Measurements from ENCODE around the gene EYS.
"Not testable (repeated sequence)": the region's sequence is repeated elsewhere in the genome, so short reads cannot be mapped to it uniquely, and the experiment has no call there.

Gene EYS

DNA sequence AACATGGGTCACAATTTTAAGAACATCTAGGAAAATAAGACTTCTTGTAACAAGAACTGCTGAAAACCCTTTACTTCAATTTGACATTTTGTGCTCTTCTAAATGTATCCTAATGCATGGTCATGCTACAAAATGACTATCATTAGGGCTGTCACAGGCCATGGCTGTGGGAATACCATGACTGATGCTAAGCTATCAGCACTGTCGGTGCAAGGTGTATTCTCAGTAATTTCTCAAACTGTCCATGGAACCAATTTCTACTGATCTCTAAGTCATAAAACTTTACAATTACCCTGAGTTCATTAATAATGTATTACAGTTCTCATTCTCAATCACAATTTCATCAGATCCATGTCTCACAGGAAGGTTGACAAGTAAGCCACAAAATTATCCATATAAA lies 625.3 kb downstream of the EYS start:
- DNase-seq (ENCODE audit: low read depth) = no peak

DNA sequence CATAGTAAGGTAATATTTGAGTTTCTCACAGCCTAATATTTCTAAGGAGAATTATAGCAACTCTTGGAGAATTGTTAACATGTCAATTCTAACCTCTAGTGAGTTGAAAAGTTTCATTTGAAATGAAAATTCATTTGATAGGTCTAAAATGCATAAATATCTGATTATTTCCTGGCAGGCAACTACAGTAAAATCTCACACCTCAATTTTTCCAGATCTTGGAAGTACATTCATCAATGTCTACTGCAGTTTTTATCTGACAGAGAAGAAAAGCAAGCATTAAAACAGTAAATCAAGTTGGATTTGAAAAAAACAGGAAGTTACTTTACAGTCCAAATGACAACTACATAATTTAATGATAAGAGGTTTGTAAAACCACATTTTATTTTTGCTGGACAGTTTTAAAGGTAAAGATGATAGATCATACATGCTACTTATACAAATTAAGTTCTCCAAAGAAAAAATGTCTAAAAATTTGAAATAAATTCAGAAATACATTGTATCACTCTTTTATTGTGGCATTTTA lies 631.3 kb downstream of the EYS start:
- DNase-seq (ENCODE audit: low read depth) = no peak

DNA sequence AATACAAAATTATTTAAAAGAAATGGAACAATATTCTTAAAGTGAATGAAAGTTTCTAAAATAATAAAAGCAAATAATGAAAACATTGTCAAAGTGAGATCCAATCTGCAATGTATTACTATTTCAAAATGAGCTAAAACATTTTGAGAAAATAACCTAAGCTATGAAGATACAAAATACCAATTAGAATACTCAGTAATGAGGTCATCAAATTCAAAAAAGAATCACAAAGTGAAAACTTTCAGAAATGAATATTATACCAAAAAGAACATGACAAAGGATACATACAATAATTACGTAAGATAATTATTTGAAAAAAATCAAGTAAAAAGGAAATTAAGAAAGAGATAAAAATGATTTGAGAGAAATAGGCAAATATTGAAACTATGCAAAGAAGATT lies 634.5 kb downstream of the EYS start:
- DNase-seq (ENCODE audit: low read depth) = no peak

DNA sequence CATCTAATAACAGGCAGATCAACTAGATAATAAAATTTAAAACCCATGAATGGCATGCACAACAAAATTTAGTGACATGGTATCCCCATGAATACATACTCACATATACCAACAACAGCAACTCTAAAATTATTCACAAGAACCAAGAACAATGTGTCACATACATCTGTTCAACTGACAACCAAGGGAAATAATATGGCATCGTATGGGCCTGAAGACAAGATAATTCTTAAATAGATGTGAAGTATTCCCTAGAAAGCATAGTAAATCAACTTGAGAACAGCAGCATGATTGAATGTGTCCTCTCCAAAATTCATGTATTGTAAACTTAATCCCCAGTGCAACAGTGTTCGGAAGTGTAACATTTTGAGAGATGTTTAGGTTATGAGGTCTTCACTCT lies 635.5 kb downstream of the EYS start:
- DNase-seq (ENCODE audit: low read depth) = no peak

DNA sequence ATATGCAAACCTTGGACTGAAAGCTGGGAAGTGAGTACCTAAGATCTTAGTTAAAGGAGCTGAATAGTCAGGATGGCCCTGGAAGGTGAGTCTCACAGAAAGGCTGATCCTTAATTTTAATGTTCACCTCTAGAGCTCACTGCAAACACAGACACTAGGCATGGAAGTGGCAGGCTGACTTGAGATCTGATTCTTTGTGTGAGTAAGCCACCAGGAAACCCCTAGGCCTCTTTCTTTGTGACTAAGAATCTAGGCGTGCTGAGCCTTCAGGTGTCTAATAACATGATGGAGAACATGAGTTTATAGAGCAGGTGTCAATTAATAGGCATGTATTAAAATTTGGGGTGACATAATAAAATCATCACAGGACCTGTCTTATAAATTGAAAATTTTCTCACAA lies 642.2 kb downstream of the EYS start:
- no peak for DNase-seq (ENCODE audit: low read depth)

DNA sequence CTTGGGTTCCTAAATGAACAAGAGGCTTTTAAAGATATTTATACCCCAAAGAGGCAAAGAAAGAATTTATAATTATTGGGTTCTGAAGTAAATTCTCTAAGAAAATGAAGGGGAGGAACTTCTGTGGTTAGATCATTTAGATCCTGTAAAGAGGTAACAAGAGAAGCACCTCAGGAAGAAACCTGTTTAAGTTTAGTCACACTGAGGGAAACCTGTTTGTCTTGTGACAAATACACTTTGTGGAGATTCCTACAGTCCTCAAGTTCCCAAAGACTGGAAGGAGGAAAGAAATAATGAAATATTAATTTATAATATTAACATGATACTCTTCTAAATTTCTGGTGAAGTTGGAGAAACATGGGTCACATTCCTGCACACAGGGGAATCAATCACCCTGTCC lies 647.5 kb downstream of the EYS start:
- no peak for DNase-seq (ENCODE audit: low read depth)

DNA sequence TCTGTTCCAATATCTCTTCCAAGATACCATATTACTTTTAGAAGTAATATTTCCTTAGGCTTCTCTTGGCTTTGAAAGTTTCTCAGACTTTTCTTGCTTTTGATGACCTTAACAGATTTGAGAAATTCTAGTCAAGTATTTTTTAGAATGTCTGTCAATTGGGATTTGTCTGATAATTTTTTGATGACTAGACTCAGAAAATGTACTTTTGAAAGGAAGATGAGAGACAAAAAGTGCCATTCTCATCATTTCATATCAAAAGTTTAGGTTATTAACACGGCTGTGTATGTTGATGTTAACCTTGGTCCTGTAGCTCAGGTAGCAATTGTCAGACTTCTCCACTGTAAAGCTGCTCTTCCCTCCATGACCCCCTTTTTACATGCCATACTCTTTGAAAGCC lies 651.5 kb downstream of the EYS start:
- DNase-seq (ENCODE audit: low read depth) = no peak

DNA sequence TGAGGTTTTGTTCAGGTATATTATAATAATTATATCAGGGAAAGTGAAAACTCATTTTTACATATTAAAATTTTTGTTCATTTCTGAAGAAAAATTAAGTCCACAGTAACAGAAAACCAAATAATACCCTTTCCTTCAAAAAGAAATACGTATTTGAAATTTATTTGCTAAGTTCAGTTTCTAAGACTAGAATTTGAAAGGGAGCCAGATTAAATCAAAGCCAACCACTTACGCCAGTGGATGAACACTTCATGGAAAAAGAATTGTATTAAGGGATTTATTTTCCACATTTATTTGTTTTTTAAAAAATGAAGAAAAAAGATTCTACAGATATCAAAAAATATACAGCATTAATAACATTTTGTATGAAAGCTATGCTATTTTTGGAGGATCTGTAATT lies 654.4 kb downstream of the EYS start:
- no peak for DNase-seq (ENCODE audit: low read depth)

DNA sequence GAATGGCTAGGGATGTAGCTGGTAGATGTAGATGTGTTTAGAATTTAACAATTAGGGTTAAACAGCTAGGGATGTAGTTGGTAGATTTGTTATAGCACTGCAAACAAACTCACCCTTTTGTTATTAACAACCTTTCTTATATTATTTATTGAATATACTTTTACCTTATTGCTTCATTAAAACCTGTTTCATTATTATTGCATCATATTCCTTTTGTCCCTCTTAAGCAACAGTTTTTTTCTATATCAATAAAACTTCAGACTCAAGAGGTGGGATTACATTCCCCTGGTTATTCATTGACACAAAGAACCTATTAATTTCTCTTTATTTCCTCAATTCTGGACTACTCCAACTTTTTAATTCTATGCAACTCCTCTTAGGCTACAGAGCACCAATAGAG lies 661.2 kb downstream of the EYS start:
- no peak for DNase-seq (ENCODE audit: low read depth)

DNA sequence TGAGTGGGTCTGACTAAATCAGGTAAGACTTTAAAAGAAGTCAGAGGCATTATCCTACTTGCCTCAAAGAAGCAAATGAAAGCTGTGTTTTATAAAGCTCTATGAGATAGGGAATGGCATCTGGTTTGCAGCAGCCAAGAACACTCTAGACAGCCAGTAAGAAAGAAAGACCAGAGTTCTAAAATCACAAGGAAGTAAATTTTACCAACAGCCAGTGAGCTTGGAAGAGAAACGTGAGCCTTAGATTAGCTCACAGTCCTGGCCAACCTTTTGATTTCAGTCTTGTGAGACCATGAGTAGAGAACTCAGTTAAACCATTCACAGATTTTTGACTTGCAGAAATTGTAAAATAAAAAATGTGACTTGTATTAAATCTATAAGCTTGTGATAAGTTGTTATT lies 693.0 kb downstream of the EYS start:
- DNase-seq (ENCODE audit: low read depth) = no peak

DNA sequence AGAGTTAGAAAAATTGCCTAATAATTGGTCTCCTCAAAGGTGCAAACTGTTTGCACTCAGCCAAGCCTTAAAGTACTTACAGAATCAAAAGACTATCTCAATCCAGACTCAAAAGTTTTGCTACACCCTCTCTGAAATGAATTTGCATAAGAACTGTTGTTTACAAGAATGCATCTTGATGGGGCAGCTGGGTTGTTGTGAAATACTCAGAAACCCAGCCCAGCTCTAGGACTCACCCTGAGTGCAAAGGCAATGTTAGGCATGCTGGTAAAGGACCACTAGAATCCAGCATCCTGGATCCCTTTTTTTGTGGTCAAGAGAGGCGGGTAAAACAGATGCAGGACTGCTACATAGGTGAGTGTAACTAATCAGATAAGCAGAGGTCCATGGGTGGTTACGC lies 700.2 kb downstream of the EYS start:
- no peak for DNase-seq (ENCODE audit: low read depth)

DNA sequence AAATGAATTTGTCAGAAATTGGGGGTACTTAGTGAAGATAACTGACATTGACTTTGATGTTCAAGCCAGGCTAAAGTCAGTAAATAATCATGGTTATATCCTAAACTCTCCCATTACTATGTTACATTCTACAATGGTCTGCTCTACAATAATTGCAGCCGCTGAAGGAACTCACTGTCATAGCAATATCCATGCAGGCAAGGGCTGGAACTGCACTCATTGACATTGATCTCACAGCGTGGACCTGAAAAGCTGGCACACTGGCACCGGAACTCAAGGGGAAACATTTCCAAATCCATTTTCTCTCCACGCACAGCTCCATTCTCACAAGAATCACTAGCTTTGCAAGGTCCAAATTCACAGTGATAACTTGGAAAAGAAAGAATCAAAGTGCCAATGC lies 702.7 kb downstream of the EYS start:
- DNase-seq (ENCODE audit: low read depth) = no peak

DNA sequence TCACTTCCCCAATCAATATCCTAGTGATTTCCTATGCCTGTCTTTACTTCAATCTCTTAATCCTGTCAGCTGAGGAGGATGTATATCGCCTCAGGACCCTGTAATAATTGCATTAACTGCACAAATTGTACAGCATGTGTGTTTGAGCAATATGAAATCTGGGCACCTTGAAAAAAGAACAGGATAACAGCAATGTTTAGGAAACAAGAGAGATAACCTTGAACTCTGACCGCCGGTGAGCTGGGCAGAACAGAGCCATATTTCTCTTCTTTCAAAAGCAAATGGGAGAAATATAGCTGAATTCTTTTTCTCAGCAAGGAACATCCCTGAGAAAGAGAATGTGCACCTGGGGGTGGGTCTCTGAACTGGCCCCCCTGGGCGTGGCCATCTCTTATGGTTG lies 704.1 kb downstream of the EYS start:
- not testable (repeated sequence) for DNase-seq (ENCODE audit: low read depth)

DNA sequence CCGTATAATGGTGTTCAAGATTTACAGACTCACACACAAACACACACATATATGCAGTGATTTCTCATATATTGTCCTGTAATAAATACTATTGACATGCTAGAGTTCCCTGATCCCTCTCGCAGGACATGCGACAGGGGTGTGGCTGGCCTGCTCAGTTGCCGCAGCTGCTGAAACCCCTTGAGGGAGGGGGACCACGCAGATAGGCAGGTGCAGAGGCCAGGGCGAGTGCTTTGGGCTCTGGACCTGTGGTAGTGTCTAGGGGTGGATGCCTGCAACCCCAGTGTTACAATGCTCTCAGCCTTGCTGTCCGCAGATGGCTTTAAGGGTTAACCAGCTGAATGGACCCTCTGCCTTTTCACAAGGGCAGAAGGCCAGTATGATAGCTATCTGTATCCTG lies 706.2 kb downstream of the EYS start:
- DNase-seq (ENCODE audit: low read depth) = no peak

DNA sequence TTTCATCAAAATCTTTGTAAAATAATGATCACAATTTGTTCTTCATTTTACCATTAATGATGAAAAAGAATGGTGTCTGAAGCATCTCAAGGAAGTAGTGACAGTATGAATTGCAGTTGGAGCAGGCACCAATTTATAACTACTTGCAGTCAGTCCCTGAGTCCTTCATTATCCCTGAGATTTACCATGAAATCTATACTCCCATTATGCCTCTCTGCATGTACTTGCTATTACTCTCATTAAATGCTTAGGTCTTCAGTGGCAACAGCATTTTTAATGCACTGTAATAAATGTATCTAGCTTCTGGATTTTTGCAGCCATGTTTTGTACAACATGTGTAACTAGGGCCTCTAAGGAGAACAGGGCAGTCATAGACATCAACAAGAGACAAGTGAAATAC lies 708.8 kb downstream of the EYS start:
- no peak for DNase-seq (ENCODE audit: low read depth)

DNA sequence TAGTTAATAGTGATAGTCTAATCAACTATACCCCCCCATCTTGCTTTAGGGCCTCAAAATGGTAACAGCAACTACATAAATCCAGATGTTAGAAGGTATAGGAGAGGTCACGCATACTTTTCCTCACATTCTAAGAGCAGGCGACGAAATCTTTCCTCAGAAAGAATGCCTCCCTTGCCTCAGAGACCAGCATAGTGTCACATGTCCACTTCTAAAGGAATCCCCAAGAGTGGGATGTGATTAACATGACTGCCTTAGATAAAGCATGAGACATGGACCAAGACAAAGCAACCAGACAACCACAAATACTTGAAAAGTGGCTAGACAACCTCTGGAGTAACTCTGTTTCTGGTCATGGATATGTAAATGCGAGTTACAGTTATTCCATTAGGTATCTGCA lies 710.7 kb downstream of the EYS start:
- no peak for DNase-seq (ENCODE audit: low read depth)

DNA sequence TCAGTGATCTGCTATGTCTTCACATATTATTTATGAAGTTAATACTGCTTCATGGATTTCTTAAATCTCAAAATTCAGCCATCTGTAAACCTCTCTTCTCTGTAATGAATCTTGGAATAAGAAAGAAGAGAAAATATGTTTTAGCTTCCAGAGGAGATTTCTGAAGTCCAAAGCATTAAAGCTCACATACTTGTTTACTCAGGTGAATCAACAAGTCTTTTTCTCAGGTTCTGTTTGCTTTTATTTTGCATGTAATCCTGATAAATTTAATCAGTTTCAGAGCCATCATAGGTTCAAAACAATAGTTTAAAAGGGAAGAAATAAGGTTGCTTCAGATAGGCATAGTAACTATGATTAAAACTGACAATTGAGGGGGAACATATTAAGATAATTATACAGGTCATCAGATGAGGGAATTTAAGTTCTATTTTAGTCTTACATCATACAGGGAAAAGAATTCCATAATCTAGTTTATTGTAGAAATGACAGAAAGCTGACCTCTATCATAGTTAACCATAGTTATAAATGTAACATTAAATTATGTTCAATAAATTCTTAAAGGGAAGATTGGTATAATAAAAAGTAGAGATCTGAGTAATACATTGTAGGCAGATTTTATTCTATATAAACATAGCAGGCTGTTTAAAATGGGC lies 716.2 kb downstream of the EYS start:
- DNase-seq (ENCODE audit: low read depth) = no peak

DNA sequence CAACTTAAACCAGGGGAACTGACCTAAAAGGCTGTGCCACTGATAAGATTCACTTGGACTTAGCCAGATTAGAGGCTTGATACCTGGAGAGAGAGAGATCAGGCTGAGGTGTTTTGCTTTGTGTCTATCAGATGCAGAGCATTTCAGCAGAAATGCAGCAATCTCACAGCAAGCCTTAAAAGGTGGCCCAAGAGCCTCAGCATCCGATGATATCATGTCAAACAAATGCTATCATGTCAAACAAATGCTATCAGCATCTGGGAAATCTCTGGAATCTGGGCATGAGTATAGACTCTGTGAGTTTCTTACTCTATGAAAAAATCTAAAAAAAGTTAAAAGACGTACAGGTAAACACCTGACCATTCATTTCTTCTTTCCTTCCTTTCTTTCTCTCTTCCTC lies 718.9 kb downstream of the EYS start:
- no peak for DNase-seq (ENCODE audit: low read depth)

DNA sequence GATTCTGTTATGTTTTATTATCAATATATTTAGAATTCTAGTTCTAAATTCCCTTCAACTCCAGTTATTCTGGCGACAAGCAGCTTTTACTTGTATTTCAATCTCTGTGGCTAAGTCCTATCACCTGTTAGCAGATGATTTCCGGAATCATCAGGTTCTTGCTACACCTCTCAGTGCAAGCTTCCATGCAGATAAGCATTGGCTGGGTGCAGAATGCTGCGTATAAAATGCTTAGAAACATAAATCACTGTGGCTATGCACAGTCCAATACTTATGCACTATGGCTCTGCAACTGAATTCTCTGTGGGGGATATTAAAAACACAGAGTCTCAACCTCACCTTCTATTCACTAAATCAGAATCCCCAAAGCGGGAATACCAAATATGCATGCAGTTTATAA lies 720.0 kb downstream of the EYS start:
- no peak for DNase-seq (ENCODE audit: low read depth)

DNA sequence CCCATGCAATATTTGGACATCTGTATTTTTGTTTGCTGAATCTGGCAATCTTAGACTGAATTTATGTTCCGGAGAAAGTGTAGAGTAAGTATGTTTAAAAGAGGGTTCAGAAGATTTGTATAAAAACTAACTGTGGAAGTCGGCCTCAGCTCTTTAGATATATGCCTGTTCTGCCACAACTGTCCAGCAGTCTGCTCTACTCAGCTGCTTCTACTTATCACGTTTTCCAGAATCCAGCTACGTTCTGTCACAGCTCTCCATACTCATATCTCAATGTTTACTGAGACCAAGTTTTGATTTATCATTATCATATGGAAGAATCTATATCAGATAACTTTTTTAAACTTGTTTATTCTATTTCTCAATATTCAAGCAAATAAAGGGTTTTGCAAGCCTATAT lies 721.3 kb downstream of the EYS start:
- DNase-seq (ENCODE audit: low read depth) = no peak

DNA sequence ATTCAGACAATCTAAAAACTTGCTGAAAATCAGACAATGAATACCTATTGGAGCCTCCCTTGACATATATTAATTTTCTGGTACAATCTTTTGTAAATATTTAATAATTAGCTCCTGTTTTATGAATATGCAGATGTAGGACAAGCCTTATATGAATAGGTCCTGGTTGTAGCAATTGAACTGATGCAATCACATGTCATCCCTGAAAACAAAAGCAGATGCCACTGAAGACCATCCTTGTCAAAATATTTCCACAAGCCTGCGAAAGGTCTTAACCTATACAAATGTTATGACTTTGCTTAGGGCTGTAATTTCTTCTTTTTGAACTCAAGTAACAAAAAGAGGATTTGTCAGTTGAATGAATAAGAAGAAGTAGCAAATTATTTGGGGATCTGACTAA lies 722.1 kb downstream of the EYS start:
- no peak for DNase-seq (ENCODE audit: low read depth)

DNA sequence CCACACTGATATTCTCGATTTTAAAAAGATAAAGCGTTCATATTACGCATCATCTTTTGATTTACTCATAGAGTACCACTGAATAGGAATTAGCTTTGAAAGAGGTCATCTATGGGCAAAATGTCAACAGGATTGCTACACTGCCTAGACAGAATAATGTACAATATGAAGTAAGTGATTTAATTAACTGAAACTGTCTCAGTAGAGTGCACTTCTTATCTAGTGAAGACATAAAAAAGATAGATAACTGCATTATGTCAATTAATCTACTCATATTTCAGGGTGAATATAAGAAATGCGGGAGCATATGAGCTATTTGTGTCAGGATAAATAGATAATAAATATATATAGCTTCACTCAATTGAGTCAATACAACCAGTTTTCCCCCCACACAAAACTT lies 723.9 kb downstream of the EYS start:
- no peak for DNase-seq (ENCODE audit: low read depth)

DNA sequence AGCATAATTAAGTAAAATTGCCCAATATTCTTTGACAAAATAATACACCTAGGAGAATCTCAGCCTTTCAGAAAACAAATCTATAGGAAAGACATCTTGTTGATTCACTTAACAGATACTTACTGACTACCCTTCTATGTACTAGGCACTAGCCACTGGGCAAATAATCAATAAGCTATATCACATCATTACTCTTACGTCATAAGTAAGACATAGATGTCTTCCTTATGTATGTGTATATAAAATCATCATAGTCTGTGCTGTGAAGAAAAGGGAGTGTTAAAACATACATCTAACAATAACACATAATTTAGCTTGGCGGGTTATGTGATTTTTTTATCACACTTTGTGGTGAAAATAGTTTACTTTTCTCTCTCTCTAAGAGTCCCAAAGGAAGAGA lies 733.9 kb downstream of the EYS start:
- no peak for DNase-seq (ENCODE audit: low read depth)

DNA sequence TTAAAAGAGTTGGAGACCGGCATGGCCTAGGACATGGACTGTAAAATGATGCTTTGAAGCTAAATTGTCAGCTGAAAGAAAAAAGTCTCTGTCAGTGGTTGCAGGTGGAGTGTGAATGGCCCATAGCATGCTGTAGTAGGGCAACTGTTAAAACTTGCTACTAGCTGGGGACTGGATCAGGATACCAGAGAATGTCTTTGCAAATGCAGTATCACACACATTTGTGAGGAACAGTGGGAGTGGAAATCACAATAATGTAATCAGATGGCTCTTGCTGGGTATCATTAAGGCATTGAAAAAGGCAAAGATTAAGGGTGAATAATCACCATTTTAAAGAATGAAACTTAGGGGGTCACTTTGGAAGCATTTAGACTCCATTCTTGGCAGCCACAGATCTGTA lies 737.9 kb downstream of the EYS start:
- DNase-seq (ENCODE audit: low read depth) = no peak

DNA sequence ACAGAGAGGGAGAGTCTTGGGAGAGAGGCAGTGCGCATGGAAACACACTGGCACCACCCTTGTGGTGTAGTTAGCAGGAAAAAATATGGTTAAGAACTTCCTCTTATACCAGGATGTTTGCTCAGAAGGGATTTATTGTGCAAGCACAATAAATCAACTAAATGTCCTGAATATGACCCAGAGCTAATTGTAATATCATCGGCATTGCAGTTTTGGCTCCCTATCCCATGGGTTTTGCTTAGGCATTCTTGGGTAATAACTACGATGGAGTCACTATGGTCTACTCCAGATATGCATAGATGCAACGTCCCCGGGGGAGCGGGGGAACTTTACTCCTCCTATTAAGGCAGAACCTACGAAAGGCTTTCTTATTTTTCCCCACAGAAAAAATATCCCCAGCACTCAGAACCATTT lies 751.6 kb downstream of the EYS start:
- no peak for DNase-seq (ENCODE audit: low read depth)

All from stimulated activated CD8-positive, alpha-beta memory T cell treated with anti-CD3 and anti-CD28 coated beads, Interleukin-4, amount 100 ng/mL, for 24 hours (primary cell).